Trophoblast cell (in vitro differentiated cells and primary cell): ENCODE results near the gene TAS2R13.

Source experiments
- DNase-seq, 2 donors: peaks; one replicate each; pipeline ENCODE4 v3.0.0-alpha.2; 2016
- H2AFZ ChIP-seq: 2 replicates; pipeline ENCODE4 v1.6.1; 2013; ENCODE audit warnings: low read length, moderate library complexity, mild to moderate bottlenecking; ENCODE audit not compliant: insufficient read depth, poor library complexity
- H2AK5ac ChIP-seq: 2 replicates; pipeline ENCODE4 v1.6.1; 2013; ENCODE audit warnings: mild to moderate bottlenecking, low read length
- H2BK120ac ChIP-seq: 2 replicates; pipeline ENCODE4 v1.6.1; 2013; ENCODE audit warnings: low read length, mild to moderate bottlenecking, moderate library complexity; ENCODE audit not compliant: insufficient read depth, poor library complexity
- H2BK12ac ChIP-seq: 2 replicates; pipeline ENCODE4 v1.6.1; 2013; ENCODE audit warnings: mild to moderate bottlenecking, low read length, moderate library complexity
- H2BK5ac ChIP-seq: 2 replicates; pipeline ENCODE4 v1.6.1; 2013; ENCODE audit warnings: low read length, low read depth, moderate library complexity, mild to moderate bottlenecking; ENCODE audit not compliant: poor library complexity
- H3K14ac ChIP-seq: 2 replicates; pipeline ENCODE4 v1.6.1; 2013; ENCODE audit warnings: mild to moderate bottlenecking, low read length
- H3K18ac ChIP-seq: 2 replicates; pipeline ENCODE4 v1.6.1; 2013; ENCODE audit warnings: mild to moderate bottlenecking, low read length
- H3K23ac ChIP-seq: 2 replicates; pipeline ENCODE4 v1.6.1; 2013; ENCODE audit warnings: low read length
- H3K27ac ChIP-seq: 2 replicates; pipeline ENCODE4 v1.5.1; 2013; ENCODE audit warnings: low read depth, mild to moderate bottlenecking, inconsistent platforms, low read length, moderate library complexity
- H3K27me3 ChIP-seq: 2 replicates; pipeline ENCODE4 v1.6.1; 2013; ENCODE audit warnings: inconsistent platforms, mild to moderate bottlenecking, low read length, moderate library complexity; ENCODE audit not compliant: insufficient read depth
- H3K36me3 ChIP-seq, 2 experiments: 1 replicate in 1 of 2; 2 replicates in 1 of 2; pipeline ENCODE4 v1.6.1; 2013; ENCODE audit warnings: low read length in 2 of 2, mild to moderate bottlenecking in 2 of 2, moderate library complexity in 1 of 2; ENCODE audit not compliant: insufficient read depth in 2 of 2, control insufficient read depth in 1 of 2
- H3K4ac ChIP-seq: 2 replicates; pipeline ENCODE4 v1.6.1; 2013; ENCODE audit warnings: low read depth, mild to moderate bottlenecking, low read length, moderate library complexity
- H3K4me1 ChIP-seq, 2 experiments: 1 replicate in 1 of 2; 2 replicates in 1 of 2; pipeline ENCODE4 v1.6.1; 2013; ENCODE audit warnings: low read length in 2 of 2, mild to moderate bottlenecking in 2 of 2, moderate library complexity in 1 of 2; ENCODE audit not compliant: insufficient read depth in 2 of 2, control insufficient read depth in 1 of 2
- H3K4me2 ChIP-seq: 2 replicates; pipeline ENCODE4 v1.6.1; 2013; ENCODE audit warnings: inconsistent platforms, mild to moderate bottlenecking, low read length, moderate library complexity
- H3K4me3 ChIP-seq: 2 replicates; pipeline ENCODE4 v1.5.1; 2013; ENCODE audit warnings: mild to moderate bottlenecking, low read depth, low read length, inconsistent platforms
- H3K79me1 ChIP-seq: one replicate; pipeline ENCODE4 v1.6.1; 2013; ENCODE audit warnings: low read length
- H3K79me2 ChIP-seq: 2 replicates; pipeline ENCODE4 v1.6.1; 2013; ENCODE audit warnings: low read length, mild to moderate bottlenecking; ENCODE audit not compliant: control insufficient read depth, insufficient read depth, poor library complexity
- H3K9ac ChIP-seq: 2 replicates; pipeline ENCODE4 v1.6.1; 2013; ENCODE audit warnings: mild to moderate bottlenecking, low read length
- H3K9me3 ChIP-seq: 2 replicates; pipeline ENCODE4 v1.6.1; 2013; ENCODE audit warnings: low read depth, mild to moderate bottlenecking, control low read depth, inconsistent platforms, low read length; ENCODE audit not compliant: insufficient read depth
- H4K12ac ChIP-seq: 2 replicates; pipeline ENCODE4 v1.6.1; 2013; ENCODE audit warnings: low read depth, mild to moderate bottlenecking, low read length, moderate library complexity
- H4K8ac ChIP-seq: 2 replicates; pipeline ENCODE4 v1.6.1; 2013; ENCODE audit warnings: low read depth, mild to moderate bottlenecking, low read length, moderate library complexity
- H4K91ac ChIP-seq: one replicate; pipeline ENCODE4 v1.6.1; 2013; ENCODE audit warnings: low read depth, mild to moderate bottlenecking, low read length, moderate library complexity
- WGBS: extraction: QIAGEN DNeasy Blood & Tissue Kit; methylation state at CpG from one replicate; pipeline ENCODE4 v1.1.7; 2013; ENCODE audit warnings: missing lambda C conversion rate; ENCODE audit not compliant: insufficient read length, insufficient coverage; ENCODE audit errors: extremely low coverage; 5-methylcytosine and 5-hydroxymethylcytosine counted together

Gene TAS2R13

DNA sequence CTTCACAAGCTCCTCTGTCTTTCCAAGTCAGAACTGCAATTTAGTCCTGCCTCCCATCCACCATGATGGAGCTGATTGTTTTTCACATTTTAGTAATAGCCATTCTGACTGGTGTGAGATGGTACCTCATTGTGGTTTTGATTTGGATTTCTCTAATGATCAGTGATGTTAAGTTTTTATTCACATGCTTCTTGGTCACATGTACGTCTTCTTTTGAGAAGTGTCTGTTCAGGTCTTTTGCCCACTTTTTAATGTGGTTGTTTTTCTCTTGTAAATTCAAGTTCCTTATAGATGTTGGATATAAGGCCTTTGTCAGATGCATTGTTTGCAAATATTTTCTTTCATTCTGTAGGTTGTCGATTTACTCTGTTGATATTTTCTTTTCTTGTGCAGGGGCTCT lies 33.8 kb upstream of the TAS2R13 start:
- Histone ChIP-seq H3K18ac (no peak overlapping the region), H3K9ac (no peak overlapping the region), H3K4me1 (peaks cover 0 to 14% of the 10 kb centered on the region in 2 experiments), H3K4me2 (no peak overlapping the region), H3K4me3 (no peak overlapping the region), H2AFZ (no peak overlapping the region), H3K79me1 (peaks cover 2% of the 10 kb centered on the region), H3K79me2 (no peaks in the 10 kb centered on the region), H4K8ac (no peak overlapping the region), H3K27ac (no peak overlapping the region), H4K91ac (no peak overlapping the region), H4K12ac (no peak overlapping the region), H2BK5ac (no peak overlapping the region), H2BK120ac (no peak overlapping the region), H3K27me3 (no peaks in the 10 kb centered on the region), H3K23ac (no peak overlapping the region), H2BK12ac (no peak overlapping the region), H3K9me3 (no peaks in the 10 kb centered on the region), H3K36me3 (no peaks in the 10 kb centered on the region), H2AK5ac (no peak overlapping the region), H3K14ac (no peak overlapping the region), H3K4ac (no peak overlapping the region)
- no CpG with 5 or more reads among the region's 2 CpGs for WGBS
- no peak for DNase-seq

DNA sequence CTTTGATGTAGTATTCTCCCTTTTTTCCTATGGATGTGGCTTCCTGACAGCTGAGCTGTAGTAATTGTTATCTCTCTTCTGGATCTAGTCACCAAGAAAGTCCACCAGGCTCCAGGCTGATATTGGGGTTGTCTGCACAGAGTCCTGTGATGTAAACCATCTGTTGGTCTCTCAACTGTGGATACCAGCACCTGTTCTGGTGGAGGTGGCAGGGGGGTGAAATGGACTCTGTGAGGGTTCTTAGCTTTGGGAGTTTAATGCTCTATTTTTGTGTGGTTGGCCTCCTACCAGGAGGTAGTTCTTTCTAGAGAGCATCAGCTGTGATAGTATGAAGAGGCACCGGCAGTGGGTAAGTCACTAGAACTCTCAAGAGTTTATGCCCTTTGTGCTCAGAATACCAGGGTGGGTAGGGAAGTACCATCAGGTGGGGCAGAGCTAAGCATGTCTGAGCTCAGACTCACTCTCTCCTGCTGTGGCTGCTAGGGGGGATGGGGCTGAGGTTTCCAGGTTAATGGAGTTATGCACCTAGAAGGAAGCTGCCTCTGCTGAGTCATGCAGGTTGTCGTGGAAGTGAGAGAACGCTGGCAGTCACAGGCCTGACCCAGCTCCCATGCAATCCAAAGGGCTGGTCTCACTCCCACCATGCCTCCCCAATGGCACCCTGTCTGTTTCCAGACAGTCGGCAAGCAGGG lies 32.7 kb upstream of the TAS2R13 start:
- no peak overlapping the region for H3K4me3 ChIP-seq
- H2BK5ac ChIP-seq: peak overlapping the region; percentile 31
- no peaks in the 10 kb centered on the region for H3K9me3 ChIP-seq
- no peak overlapping the region for H3K14ac ChIP-seq
- no peak overlapping the region for H3K4ac ChIP-seq
- H3K18ac ChIP-seq: no peak overlapping the region
- H3K27me3 ChIP-seq: no peaks in the 10 kb centered on the region
- H2BK12ac ChIP-seq: peak overlapping the region; percentile 34
- H4K12ac ChIP-seq: no peak overlapping the region
- no peak overlapping the region for H4K91ac ChIP-seq
- peak overlapping the region; percentile 41 for H2BK120ac ChIP-seq
- no peak overlapping the region for H4K8ac ChIP-seq
- no peaks in the 10 kb centered on the region for H3K36me3 ChIP-seq
- WGBS: no CpG with 5 or more reads among the region's 4 CpGs
- H3K23ac ChIP-seq: no peak overlapping the region
- peak; percentile 68 to 71 for DNase-seq
- H2AK5ac ChIP-seq: no peak overlapping the region
- no peaks in the 10 kb centered on the region for H3K79me2 ChIP-seq
- peak overlapping the region; percentile 70 for H3K27ac ChIP-seq
- H3K4me2 ChIP-seq: no peak overlapping the region
- no peak overlapping the region for H2AFZ ChIP-seq
- peaks cover 2% of the 10 kb centered on the region for H3K79me1 ChIP-seq
- H3K9ac ChIP-seq: no peak overlapping the region
- peaks cover 0 to 14% of the 10 kb centered on the region in 2 experiments for H3K4me1 ChIP-seq

DNA sequence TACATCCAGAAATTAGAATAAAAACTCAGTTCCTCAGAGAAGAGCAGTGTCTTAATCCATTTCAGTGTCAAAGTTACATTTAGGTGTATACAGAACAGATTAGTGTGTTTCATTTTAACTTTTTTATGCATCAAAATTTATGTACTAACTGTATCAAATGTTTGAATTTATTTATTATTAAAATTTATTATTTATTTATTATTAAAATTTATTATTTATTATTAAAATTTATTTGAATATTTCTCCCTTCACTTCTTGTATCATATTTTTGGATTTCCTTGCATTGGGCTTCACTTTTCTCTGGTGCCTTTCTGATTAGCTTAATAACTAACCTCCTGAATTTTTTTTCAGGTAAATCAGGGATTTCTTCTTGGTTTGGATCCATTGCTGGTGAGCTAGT lies 32.0 kb upstream of the TAS2R13 start:
- no peak overlapping the region for H4K91ac ChIP-seq
- peaks cover 2% of the 10 kb centered on the region for H3K79me1 ChIP-seq
- no peaks in the 10 kb centered on the region for H3K36me3 ChIP-seq

DNA sequence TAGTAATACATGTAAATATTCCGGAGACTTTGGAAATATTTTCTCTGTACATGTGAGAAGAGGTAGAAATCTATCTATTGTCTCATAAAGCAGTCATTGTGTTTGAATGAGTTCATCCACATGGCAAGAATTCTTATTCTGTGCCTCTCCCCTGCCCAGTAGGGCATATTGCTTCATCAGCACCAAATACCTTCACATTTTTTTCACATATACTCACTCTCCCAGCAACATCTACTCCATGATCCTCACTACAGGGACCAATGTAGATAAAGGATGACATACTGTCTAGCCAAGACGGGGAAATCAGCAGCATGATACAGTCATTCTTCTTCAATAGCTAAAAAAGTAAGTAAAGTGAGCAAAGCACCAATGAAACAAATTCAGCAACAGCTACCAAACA lies 31.0 kb upstream of the TAS2R13 start:
- DNase-seq: peak; percentile 80 to 91
- no CpG with 5 or more reads among the region's 2 CpGs for WGBS
- no peak overlapping the region for H3K4me2 ChIP-seq
- no peak overlapping the region for H3K4me3 ChIP-seq
- no peaks in the 10 kb centered on the region for H3K79me2 ChIP-seq
- H4K8ac ChIP-seq: no peak overlapping the region
- no peak overlapping the region for H3K18ac ChIP-seq
- H3K4me1 ChIP-seq: peaks cover 0 to 14% of the 10 kb centered on the region in 2 experiments
- no peak overlapping the region for H2BK5ac ChIP-seq
- no peak overlapping the region for H3K23ac ChIP-seq
- H3K9me3 ChIP-seq: no peaks in the 10 kb centered on the region
- H2AK5ac ChIP-seq: no peak overlapping the region
- no peaks in the 10 kb centered on the region for H3K36me3 ChIP-seq
- no peak overlapping the region for H2BK12ac ChIP-seq
- H3K4ac ChIP-seq: no peak overlapping the region
- no peak overlapping the region for H3K9ac ChIP-seq
- H4K12ac ChIP-seq: no peak overlapping the region
- no peak overlapping the region for H2AFZ ChIP-seq
- H3K27ac ChIP-seq: no peak overlapping the region
- no peak overlapping the region for H2BK120ac ChIP-seq
- H3K79me1 ChIP-seq: peaks cover 2% of the 10 kb centered on the region
- no peak overlapping the region for H4K91ac ChIP-seq
- H3K14ac ChIP-seq: no peak overlapping the region
- H3K27me3 ChIP-seq: no peaks in the 10 kb centered on the region

More for the DNA sequence above, 32.0 kb upstream of the TAS2R13 start:
- Histone ChIP-seq H3K4me3 (no peak overlapping the region), H2BK120ac (no peak overlapping the region), H3K4ac (no peak overlapping the region), H3K27ac (no peak overlapping the region), H3K9ac (no peak overlapping the region), H2AFZ (no peak overlapping the region), H3K4me1 (peaks cover 0 to 14% of the 10 kb centered on the region in 2 experiments), H2BK12ac (no peak overlapping the region), H3K27me3 (no peaks in the 10 kb centered on the region), H2AK5ac (no peak overlapping the region), H3K4me2 (no peak overlapping the region), H3K14ac (no peak overlapping the region), H3K9me3 (no peaks in the 10 kb centered on the region), H4K8ac (no peak overlapping the region), H3K23ac (no peak overlapping the region), H3K18ac (no peak overlapping the region), H2BK5ac (no peak overlapping the region), H3K79me2 (no peaks in the 10 kb centered on the region), H4K12ac (no peak overlapping the region)
- no peak for DNase-seq
